GM19043 (cell line): Measurements from ENCODE around the gene SETBP1.

Experiments
- ATAC-seq: cut with Tn5 transposase; IDR thresholded peaks from one replicate; pipeline ENCODE4 v1.9.1; 2021; ENCODE audit warnings: low read depth; ENCODE audit not compliant: unreplicated experiment

The SETBP1 gene

GRCh38 chr18:44805643-44806042, 125.0 kb downstream of the SETBP1 start:
- no peak for ATAC-seq

- no peak for ATAC-seq
Observed at GRCh38 chr18:44807766-44808165, 127.1 kb downstream of the SETBP1 start.

- ATAC-seq, result no peak
Observed at GRCh38 chr18:44811572-44812125, 131.0 kb downstream of the SETBP1 start.

- ATAC-seq, result no peak
Observed at GRCh38 chr18:44812426-44812825, 131.7 kb downstream of the SETBP1 start.

DNA sequence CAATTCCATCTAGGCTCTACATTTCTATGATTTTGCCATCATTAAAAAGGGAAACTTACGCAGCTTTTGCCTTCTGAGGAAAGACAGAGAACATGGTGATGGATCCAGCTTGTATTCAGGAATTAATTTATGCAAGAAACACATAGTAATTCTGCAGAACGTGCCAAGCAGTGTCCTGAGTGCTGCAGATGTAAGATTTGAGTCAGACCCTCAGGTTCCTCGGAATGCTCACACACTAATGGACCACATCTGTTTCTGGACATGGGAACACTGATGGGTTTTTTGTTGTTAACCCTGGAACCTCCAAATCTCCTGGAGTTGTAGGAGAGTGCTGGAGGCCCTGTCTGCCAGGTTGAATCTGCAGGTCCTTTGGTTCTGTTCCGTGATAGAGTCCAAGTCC, 132.9 kb downstream of the SETBP1 start:
- ATAC-seq, result no peak

DNA sequence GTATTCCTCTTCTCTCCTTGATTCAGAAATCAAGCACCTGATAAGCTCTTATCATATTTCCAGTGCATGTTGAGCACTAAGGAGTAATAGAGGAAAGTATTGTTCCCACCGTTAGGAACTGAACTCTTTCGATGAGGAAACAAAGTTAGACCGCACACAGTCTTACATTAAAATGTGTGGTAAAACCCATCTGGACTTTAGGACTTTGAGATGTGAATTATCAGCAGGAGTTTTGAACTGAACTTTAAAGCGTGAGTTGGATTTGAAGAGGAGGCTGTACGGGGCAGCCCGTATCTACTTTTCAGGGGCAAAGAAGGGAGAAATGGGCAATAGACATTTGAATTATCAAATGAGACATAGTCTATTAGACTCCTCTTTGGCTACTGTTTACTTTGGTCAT, 134.4 kb downstream of the SETBP1 start:
- no peak for ATAC-seq

- ATAC-seq, result no peak
Observed at GRCh38 chr18:44816050-44816449, 135.4 kb downstream of the SETBP1 start.

DNA sequence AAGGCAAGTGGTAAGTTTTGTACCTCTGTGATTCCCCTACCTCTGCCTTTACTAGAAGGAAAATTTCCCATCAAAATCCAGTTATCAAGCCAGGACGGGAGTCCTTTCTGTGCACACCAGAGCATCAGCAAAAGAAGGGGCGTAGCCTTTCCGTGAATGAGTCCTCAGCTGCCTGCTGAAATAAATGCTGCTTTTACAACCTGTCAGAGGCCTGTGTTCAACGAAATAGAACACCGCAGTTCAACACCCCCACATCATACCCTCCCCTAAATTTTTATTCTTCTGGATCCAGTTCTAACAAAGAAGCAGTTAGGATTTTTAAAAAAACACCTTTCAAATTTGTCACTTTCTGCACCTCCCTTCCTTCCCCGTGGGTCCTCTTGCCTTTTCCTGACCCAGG, 135.8 kb downstream of the SETBP1 start:
- ATAC-seq, result no peak

DNA sequence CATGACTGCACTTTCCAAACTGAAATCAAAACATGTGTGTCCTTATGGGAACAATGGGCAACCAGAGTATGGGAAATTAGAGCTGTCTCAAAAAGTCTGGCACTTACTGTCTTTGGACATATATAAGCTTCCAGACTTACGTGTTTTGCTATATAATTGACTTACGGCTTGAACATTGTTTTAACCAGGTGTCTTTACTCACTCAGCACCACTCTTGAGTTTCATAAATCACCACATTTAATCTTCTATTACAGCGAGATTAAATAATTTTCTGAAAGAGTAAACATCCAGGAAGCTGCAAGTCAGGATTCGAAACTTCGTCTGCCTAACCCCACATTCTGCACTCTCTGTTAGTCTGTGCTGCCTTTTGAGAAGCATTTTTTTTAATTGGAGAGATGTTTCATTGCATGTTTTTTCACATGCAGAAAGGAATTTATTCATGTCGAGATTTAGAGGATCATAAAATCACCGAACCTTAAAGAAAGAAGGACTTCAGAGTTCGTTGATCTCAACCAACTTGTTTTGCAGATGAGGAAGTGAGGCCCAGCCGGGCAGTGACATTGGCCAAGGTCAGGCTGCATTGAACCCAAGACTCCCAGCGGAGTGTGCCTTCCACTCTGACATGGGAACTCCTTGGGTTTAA, 137.3 kb downstream of the SETBP1 start:
- ATAC-seq, result no peak

- no peak for ATAC-seq
Observed at GRCh38 chr18:44818668-44819403, 138.1 kb downstream of the SETBP1 start.

GRCh38 chr18:44819944-44820510, 139.3 kb downstream of the SETBP1 start:
- no peak for ATAC-seq

DNA sequence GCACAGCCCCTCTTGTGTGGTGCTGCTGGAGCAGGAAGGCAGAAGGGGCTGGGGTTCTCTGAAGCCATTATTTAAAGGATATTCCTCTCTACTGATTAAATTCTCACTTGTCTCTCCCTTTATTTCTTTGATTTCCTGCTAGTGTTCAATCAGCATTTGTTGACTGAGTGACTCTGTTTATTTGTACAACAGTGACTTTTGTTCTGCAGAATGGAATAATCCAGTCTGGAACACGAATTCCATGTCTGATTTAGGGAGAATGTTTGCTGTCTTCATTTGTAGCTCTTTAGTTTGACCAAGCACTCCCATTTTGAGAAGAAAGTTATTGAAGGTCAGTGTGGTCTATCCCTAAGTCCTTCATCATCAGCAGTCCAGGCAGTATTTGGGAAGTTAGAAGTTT, 141.2 kb downstream of the SETBP1 start:
- ATAC-seq, result no peak

DNA sequence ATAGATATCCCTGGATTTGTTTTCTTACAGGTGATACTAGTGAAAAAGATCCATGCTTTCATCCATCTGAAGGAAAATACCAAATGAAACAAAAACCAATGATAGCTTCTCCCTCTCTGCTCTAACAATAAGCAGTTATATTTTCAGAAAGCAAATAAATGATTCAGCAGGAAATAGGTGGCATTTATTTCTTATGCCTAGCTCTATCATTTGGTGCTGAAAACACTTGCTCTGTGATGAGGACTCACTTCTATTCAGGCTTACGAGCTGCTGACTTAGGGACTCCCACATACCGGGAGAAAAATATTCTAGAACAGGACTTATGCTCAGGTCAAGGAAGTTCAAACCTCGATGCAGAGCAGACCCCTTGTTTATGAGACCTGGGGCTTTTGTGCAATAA, 142.6 kb downstream of the SETBP1 start:
- no peak for ATAC-seq

GRCh38 chr18:44823782-44824181, 143.1 kb downstream of the SETBP1 start:
- ATAC-seq, result no peak

GRCh38 chr18:44824884-44825283, 144.2 kb downstream of the SETBP1 start:
- ATAC-seq, result no peak

DNA sequence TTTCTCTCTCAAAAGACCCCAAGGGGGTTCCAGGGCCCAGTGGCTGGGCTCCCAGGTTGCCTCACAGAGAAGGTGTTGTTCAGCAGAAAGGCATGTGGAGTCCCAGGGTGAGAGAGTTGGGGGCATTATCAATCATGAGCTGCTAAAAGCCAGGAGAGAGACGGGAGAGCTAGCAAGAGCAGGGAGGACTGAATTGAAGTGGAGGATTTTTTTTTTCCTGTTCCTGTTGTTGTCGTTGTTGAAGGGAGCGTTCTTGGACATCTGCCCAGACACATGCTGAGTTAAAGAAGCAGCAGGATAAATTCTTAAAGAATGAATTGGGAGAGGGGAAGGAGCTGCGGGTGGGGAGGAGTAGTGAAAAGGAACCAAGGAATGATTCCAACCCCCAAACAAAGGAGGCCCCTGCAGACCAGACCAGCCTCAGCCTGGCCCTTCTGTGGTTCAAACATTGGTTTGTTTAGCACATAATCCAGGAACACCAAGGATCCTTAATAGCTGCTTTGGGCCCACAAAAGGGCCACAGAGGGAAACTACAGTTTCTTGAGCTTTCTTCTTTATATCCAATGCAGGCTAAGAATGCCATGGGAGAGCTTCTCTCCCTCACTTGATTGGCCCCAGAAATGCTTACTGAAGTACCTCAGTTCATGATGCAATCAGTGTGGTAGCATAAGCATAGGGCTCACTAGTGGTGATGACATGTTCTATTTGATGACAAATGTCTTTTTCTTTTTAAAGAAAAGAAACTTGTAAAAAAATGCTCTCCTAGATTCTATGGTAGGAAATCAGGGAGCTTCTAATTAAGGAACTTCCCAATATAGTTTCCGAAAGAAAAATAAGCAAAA, 146.0 kb downstream of the SETBP1 start:
- no peak for ATAC-seq

- no peak for ATAC-seq
Observed at GRCh38 chr18:44828080-44828479, 147.4 kb downstream of the SETBP1 start.

GRCh38 chr18:44830581-44830980, 149.9 kb downstream of the SETBP1 start:
- ATAC-seq, result no peak

GRCh38 chr18:44833786-44834185, 153.1 kb downstream of the SETBP1 start:
- ATAC-seq, result no peak

DNA sequence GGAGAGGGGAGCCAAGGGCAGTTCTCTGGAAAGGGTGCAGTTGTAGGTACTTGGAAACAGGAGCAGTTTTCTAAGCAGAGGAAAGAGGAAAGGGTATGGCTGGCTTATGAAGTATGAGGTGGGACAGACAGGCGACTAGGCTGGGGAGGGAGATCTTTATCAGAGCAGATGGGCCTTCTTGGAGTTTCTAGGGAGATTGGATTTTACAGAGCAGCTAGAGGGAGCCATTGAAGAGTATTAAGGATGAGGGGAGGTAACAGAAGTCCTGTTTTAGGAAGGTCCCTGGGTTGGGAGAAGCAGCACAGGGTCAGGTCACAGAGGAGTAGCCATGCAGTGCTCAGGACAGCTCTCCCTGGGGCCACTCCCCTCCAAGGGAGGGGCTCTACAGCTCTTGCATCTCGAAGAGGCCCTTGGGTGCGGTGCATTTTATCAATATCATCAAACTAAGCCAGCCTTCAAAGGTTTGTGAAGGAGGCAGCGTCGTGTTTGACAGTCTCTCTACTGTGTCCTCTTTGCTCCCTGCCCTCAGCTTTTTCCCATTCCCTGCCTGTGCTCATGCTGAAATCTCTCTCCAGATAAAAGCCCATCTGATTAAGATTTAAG, 154.3 kb downstream of the SETBP1 start:
- ATAC-seq, result no peak
